T-cell (primary cell): ENCODE measurements around the gene TGFBI. TPM values are rescaled to one million over a fixed set of nuclear protein-coding genes. Genes with fewer than 3 reads are reported as not detected.

Experiments used
- ATAC-seq, 4 experiments: fragments of 200-7000 bp in 3 of 4; fragments of 150-1000 bp in 1 of 4; cut with Tn5 transposase; replicated peaks in 1 of 4; 1 replicate in 3 of 4; 2 replicates in 1 of 4; pipeline ENCODE4 v1.10.0; 2021; ENCODE audit warnings: moderate library complexity in 3 of 4, mild to moderate bottlenecking in 2 of 4, moderate number of reproducible peaks in 1 of 4
- CTCF ChIA-PET, 2 donors: fragments of 300-600 bp; sonication (Branson Sonifier 250); formaldehyde crosslinking; loops; one replicate each; lab custom pipeline; 2022; ENCODE audit warnings: antibody characterized with exemption in 2 of 2; lab: Charles Lee
- POLR2A ChIA-PET, 2 donors: fragments of 300-600 bp; sonication (Branson Sonifier 250); formaldehyde crosslinking; loops; one replicate each; lab custom pipeline; 2022; ENCODE audit warnings: antibody characterized with exemption in 2 of 2; lab: Charles Lee
- DNase-seq, 35 experiments: peaks; one replicate each; pipeline versions ENCODE4 v3.0.0 to v3.0.0-alpha.2; 2013 to 2023
- H3K27ac ChIP-seq: one replicate; pipeline ENCODE4 v1.5.1; 2013; ENCODE audit warnings: low read length
- H3K27me3 ChIP-seq, 2 experiments: replicated peaks in 1 of 2; 1 replicate in 1 of 2; 2 replicates in 1 of 2; pipeline versions ENCODE4 v1.6.1 to v1.7.0; 2013; ENCODE audit warnings: low read length in 1 of 2, mixed read lengths in 1 of 2; ENCODE audit not compliant: control insufficient read depth in 2 of 2, insufficient read depth in 2 of 2; ENCODE audit errors: extremely low read depth in 1 of 2
- H3K36me3 ChIP-seq, 2 donors: 1 replicate in 1 of 2; 2 replicates in 1 of 2; pipeline versions ENCODE4 v1.6.1 to v1.7.0; 2013; ENCODE audit warnings: low read length in 1 of 2; ENCODE audit not compliant: control insufficient read depth in 2 of 2, insufficient read depth in 1 of 2; ENCODE audit errors: extremely low read depth in 1 of 2
- H3K4me1 ChIP-seq, 2 experiments: 1 replicate in 1 of 2; 2 replicates in 1 of 2; pipeline versions ENCODE4 v1.6.1 to v1.7.0; 2013; ENCODE audit warnings: low read length in 2 of 2, mixed read lengths in 1 of 2; ENCODE audit not compliant: insufficient read depth in 2 of 2, control insufficient read depth in 1 of 2; ENCODE audit errors: extremely low read depth in 1 of 2
- H3K4me3 ChIP-seq, 2 donors: 1 replicate in 1 of 2; 2 replicates in 1 of 2; pipeline versions ENCODE4 v1.5.1 to v1.7.0; 2013; ENCODE audit warnings: mild to moderate bottlenecking in 2 of 2, low read length in 1 of 2, moderate library complexity in 1 of 2; ENCODE audit not compliant: control insufficient read depth in 1 of 2; ENCODE audit errors: extremely low read depth in 1 of 2
- H3K9me3 ChIP-seq: 2 replicates; pipeline ENCODE4 v1.7.0; 2013
- H3K27ac Mint-ChIP-seq, 2 donors: one replicate each; pipeline ENCODE4 v1.8.0; 2020 to 2021; ENCODE audit warnings: mild to moderate bottlenecking in 2 of 2, mixed read lengths in 2 of 2
- H3K27me3 Mint-ChIP-seq, 2 donors: one replicate each; pipeline ENCODE4 v1.8.0; 2021 to 2022; ENCODE audit warnings: mixed read lengths in 2 of 2
- H3K36me3 Mint-ChIP-seq: one replicate; pipeline ENCODE4 v1.8.0; 2021; ENCODE audit warnings: mixed read lengths
- H3K4me1 Mint-ChIP-seq, 3 donors: one replicate each; pipeline ENCODE4 v1.8.0; 2020 to 2022; ENCODE audit warnings: mixed read lengths in 3 of 3, mild to moderate bottlenecking in 1 of 3
- H3K4me3 Mint-ChIP-seq, 3 donors: one replicate each; pipeline ENCODE4 v1.8.0; 2020 to 2022; ENCODE audit warnings: mild to moderate bottlenecking in 3 of 3, mixed read lengths in 3 of 3, moderate library complexity in 3 of 3
- H3K9me3 Mint-ChIP-seq, 3 donors: one replicate each; pipeline ENCODE4 v1.8.0; 2020 to 2022; ENCODE audit warnings: mixed read lengths in 3 of 3
- WGBS: methylation state at CpG from one replicate; pipeline ENCODE4 v1.1.5; 2013; ENCODE audit warnings: missing lambda C conversion rate; ENCODE audit not compliant: insufficient coverage; 5-methylcytosine and 5-hydroxymethylcytosine counted together
- total RNA-seq, 35 experiments: library from RNA in 6 of 35; stranded (reverse) in 6 of 35; fragments of 120-200 nt in 1 of 35; gene quantifications; one replicate each; pipeline versions ENCODE4 v1.2.1 to v1.2.4 and lab custom pipeline; 2013 to 2026

TGFBI gene
- total RNA-seq, 5 donors from 2014 or later (not counting 1 experiment from before 2014, with no cell fraction given) = 1.9 to 5.1 (median 2.9) TPM

- ATAC-seq = peak in 1 of 4 experiments; percentile 37
- Histone ChIP-seq H3K4me3 (no peak overlapping the region), H3K9me3 (no peaks in the 10 kb centered on the region), H3K27me3 (peaks cover 16 to 37% of the 10 kb centered on the region in 2 experiments), H3K36me3 (no peaks in the 10 kb centered on the region), H3K4me1 (peaks cover 0 to 8% of the 10 kb centered on the region in 2 experiments), H3K27ac (no peak overlapping the region)
- ChIA-PET CTCF (interaction anchor here (0.5 to 2.0 kb wide), 6 partner anchors 135 to 194 kb away, joined by 3 to 8 read pairs (median 4); no protein-coding TSS in a partner anchor), POLR2A (no interaction called here)
- Mint-ChIP-seq H3K4me3 (no peak overlapping the region), H3K27ac (no peak overlapping the region), H3K27me3 (peaks cover 25 to 39% of the 10 kb centered on the region in 2 donors), H3K4me1 (peaks cover 7 to 13% (median 11%) of the 10 kb centered on the region in 3 donors), H3K9me3 (no peaks in the 10 kb centered on the region), H3K36me3 (no peaks in the 10 kb centered on the region)
- peak in 27 of 35 experiments; percentile 13 to 69 (median 39) for DNase-seq
- 50% methylated on average over 4 of the region's 8 CpGs for WGBS
These were observed 53.8 kb downstream of the TGFBI start for GRCh38 chr5:136082390-136083193.

GRCh38 chr5:136084698-136085097 is 55.9 kb downstream of the TGFBI start:
- DNase-seq (no peak), ATAC-seq (no peak)
- Histone ChIP-seq H3K36me3 (no peaks in the 10 kb centered on the region), H3K4me3 (no peak overlapping the region), H3K27me3 (peaks cover 4 to 25% of the 10 kb centered on the region in 2 experiments), H3K9me3 (no peaks in the 10 kb centered on the region), H3K4me1 (peaks cover 0 to 8% of the 10 kb centered on the region in 2 experiments), H3K27ac (no peak overlapping the region)
- no CpG with 5 or more reads among the region's 1 CpG for WGBS
- POLR2A ChIA-PET = no interaction called here
- peaks cover 7 to 11% (median 9%) of the 10 kb centered on the region in 3 donors for H3K4me1 Mint-ChIP-seq
- no peak overlapping the region for H3K27ac Mint-ChIP-seq
- H3K9me3 Mint-ChIP-seq = no peaks in the 10 kb centered on the region
- CTCF ChIA-PET = interaction anchor here in 1 of 2 donors (0.6 kb wide), 1 partner anchor 58 kb away, joined by 5 read pairs; no protein-coding TSS in a partner anchor
- H3K4me3 Mint-ChIP-seq = no peak overlapping the region
- no peaks in the 10 kb centered on the region for H3K36me3 Mint-ChIP-seq
- H3K27me3 Mint-ChIP-seq = peaks cover 8 to 20% of the 10 kb centered on the region in 2 donors

- ATAC-seq = no peak
- no CpG with 5 or more reads among the region's 5 CpGs for WGBS
- Histone ChIP-seq H3K27ac (no peak overlapping the region), H3K4me1 (no peaks in the 10 kb centered on the region), H3K36me3 (no peaks in the 10 kb centered on the region), H3K9me3 (no peaks in the 10 kb centered on the region), H3K4me3 (no peak overlapping the region), H3K27me3 (peaks cover 0 to 13% of the 10 kb centered on the region in 2 experiments)
- POLR2A ChIA-PET = no interaction called here
- no peaks in the 10 kb centered on the region for H3K9me3 Mint-ChIP-seq
- no peak overlapping the region for H3K27ac Mint-ChIP-seq
- DNase-seq = no peak
- H3K36me3 Mint-ChIP-seq = no peaks in the 10 kb centered on the region
- CTCF ChIA-PET = no interaction called here
- H3K4me1 Mint-ChIP-seq = no peaks in the 10 kb centered on the region
- peaks cover 0 to 7% of the 10 kb centered on the region in 2 donors for H3K27me3 Mint-ChIP-seq
- no peak overlapping the region for H3K4me3 Mint-ChIP-seq
These were observed 58.2 kb downstream of the TGFBI start for GRCh38 chr5:136086783-136087566.

GRCh38 chr5:136087961-136088871 is 59.4 kb downstream of the TGFBI start:
- WGBS = 88% methylated on average over 15 of the region's 16 CpGs
- H3K27me3 ChIP-seq = peaks cover 0 to 8% of the 10 kb centered on the region in 2 experiments
- ATAC-seq (no peak), DNase-seq (no peak)
- Mint-ChIP-seq H3K27me3 (peaks cover 0 to 7% of the 10 kb centered on the region in 2 donors), H3K4me3 (no peak overlapping the region), H3K9me3 (no peaks in the 10 kb centered on the region), H3K36me3 (no peaks in the 10 kb centered on the region), H3K27ac (no peak overlapping the region), H3K4me1 (no peaks in the 10 kb centered on the region)
- H3K27ac ChIP-seq = no peak overlapping the region
- no peaks in the 10 kb centered on the region for H3K36me3 ChIP-seq
- ChIA-PET CTCF (no interaction called here), POLR2A (no interaction called here)
- no peak overlapping the region for H3K4me3 ChIP-seq
- H3K9me3 ChIP-seq = no peaks in the 10 kb centered on the region
- H3K4me1 ChIP-seq = no peaks in the 10 kb centered on the region

GRCh38 chr5:136089791-136090190 is 61.0 kb downstream of the TGFBI start:
- ChIA-PET CTCF (no interaction called here), POLR2A (no interaction called here)
- Mint-ChIP-seq H3K4me1 (no peaks in the 10 kb centered on the region), H3K4me3 (no peak overlapping the region), H3K36me3 (no peaks in the 10 kb centered on the region), H3K9me3 (no peaks in the 10 kb centered on the region), H3K27ac (no peak overlapping the region), H3K27me3 (peaks cover 5% of the 10 kb centered on the region in 2 donors)
- WGBS = 89% methylated on average over 6 of the region's 7 CpGs
- peaks cover 0 to 8% of the 10 kb centered on the region in 2 experiments for H3K27me3 ChIP-seq
- ATAC-seq (no peak), DNase-seq (no peak)
- H3K9me3 ChIP-seq = no peaks in the 10 kb centered on the region
- H3K4me1 ChIP-seq = no peaks in the 10 kb centered on the region
- no peak overlapping the region for H3K4me3 ChIP-seq
- H3K27ac ChIP-seq = no peak overlapping the region
- H3K36me3 ChIP-seq = no peaks in the 10 kb centered on the region

GRCh38 chr5:136090319-136090718 is 61.5 kb downstream of the TGFBI start:
- 93% methylated on average over 3 of the region's 4 CpGs for WGBS
- Histone ChIP-seq H3K27me3 (peaks cover 0 to 8% of the 10 kb centered on the region in 2 experiments), H3K9me3 (no peaks in the 10 kb centered on the region), H3K4me3 (no peak overlapping the region), H3K36me3 (no peaks in the 10 kb centered on the region), H3K4me1 (no peaks in the 10 kb centered on the region), H3K27ac (no peak overlapping the region)
- DNase-seq (no peak), ATAC-seq (no peak)
- Mint-ChIP-seq H3K36me3 (no peaks in the 10 kb centered on the region), H3K27ac (no peak overlapping the region), H3K9me3 (no peaks in the 10 kb centered on the region), H3K4me3 (no peak overlapping the region), H3K27me3 (peaks cover 4 to 10% of the 10 kb centered on the region in 2 donors), H3K4me1 (no peaks in the 10 kb centered on the region)
- ChIA-PET POLR2A (no interaction called here), CTCF (no interaction called here)
